Erythroblast (primary cell): ENCODE data around the gene TMEM213.

Experiments
- DNase-seq, 2 experiments: peaks; one replicate each; lab custom pipeline; 2025; lab: John Stamatoyannopoulos, UW
- GATA1 ChIP-seq: IDR thresholded peaks from 2 replicates; pipeline ENCODE4 v1.6.1; 2011; ENCODE audit warnings: low read depth, mild to moderate bottlenecking, control low read depth, low read length, moderate library complexity
- POLR2A ChIP-seq: IDR thresholded peaks from 2 replicates; pipeline ENCODE4 v1.6.1; 2011; ENCODE audit warnings: mild to moderate bottlenecking, low read length

Gene TMEM213, protein sequence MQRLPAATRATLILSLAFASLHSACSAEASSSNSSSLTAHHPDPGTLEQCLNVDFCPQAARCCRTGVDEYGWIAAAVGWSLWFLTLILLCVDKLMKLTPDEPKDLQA

DNA sequence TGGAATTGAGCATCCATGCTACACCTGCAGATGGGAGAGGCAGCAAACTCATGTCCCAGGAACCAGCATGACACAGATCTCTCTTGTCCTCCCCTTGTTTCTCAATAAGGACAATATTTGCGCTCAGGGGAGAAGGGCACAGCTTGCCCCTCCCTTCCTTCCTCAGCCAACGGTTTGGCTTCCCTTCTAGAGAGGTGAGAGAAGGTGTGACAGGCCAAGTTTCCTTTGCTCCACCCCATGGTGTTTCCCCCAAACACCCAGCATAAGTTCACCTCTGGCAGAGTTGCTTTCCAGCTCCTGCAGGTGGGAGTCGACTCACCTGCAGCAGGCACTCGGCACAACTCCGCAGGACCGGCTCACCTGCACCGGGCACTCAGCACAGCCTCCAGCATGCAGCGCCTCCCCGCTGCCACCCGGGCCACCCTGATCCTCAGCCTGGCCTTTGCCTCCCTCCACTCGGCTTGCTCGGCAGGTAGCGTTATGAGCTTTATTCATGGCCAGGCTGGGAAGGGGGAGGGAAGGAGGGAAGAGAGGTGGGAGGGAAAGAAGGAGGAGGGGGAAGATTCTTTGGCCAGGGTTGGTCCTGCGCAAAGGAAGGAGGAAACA, at the start of gene TMEM213, which contains the start of gene ATP6V0A4:
Gene TMEM213, plus strand, starts transcription at position 280 of the 606 bp plus-strand sequence. Its CDS starts 111 bp downstream, at position 391.
Gene ATP6V0A4, minus strand, starts transcription at position 482 of the 606 bp plus-strand sequence. CDS start 26,949 bp downstream, outside the sequence.
- TF ChIP-seq POLR2A (no peak), GATA1 (no peak)
- DNase-seq = no peak

DNA sequence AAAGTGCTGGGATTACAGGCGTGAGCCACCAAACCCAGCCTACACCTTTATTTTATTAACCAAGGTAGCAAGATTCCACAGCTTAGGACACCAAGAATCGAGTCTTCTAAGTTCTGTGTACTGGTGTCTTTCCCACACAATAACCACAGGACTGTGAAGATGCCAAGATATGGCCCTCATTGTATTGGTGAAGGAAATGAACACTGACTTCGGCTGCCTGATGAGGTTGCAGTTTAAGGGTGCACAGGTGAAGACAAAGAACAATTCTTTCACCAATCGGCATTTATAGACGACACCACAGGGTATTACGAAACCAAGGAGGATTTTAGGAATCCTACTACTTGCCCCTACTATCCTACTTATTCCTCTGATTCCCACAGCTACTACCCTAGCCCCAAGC, 49.1 kb upstream of the TMEM213 start:
- DNase-seq = no peak
- TF ChIP-seq GATA1 (no peak), POLR2A (no peak)

DNA sequence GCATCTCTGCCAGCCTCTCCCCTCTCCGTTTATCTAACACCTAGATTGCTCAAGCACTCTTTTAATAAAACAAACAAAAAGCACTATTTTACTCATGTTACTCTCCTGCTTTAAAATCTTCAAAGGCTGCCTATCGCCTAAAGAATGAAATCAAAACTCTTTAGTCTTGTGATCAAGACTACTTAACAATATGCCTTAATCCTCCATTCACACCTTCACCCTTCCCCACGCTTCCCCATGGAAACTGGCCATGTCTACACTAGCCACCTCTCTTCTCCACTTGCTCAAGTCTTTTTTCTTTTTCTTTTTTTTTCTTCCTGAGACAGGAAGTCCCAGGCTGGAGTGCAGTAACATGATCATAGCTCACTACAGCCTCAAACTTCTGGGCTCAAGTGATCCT, 47.8 kb upstream of the TMEM213 start:
- DNase-seq = no peak
- no peak for TF ChIP-seq POLR2A
- no peak for TF ChIP-seq GATA1

DNA sequence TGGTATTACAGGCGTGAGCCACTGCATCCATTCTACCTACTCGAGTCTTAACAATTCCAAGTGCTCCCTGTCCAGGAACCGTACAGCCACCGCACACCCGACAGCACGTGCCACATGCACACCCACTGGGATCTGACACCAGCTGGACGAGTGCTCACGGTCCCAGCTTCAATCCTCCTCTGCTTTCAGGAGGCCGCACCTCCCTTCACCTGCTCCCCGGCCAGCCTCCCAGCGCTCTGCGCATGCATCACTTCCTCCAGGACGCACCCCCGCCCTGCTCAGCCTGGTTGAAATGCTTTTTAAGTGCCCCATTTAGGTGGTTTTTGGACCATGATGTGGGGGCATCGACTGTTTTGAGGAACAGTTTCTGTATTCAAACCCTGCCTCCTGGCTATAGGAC, 47.3 kb upstream of the TMEM213 start:
- TF ChIP-seq GATA1 (no peak), POLR2A (no peak)
- no peak for DNase-seq

DNA sequence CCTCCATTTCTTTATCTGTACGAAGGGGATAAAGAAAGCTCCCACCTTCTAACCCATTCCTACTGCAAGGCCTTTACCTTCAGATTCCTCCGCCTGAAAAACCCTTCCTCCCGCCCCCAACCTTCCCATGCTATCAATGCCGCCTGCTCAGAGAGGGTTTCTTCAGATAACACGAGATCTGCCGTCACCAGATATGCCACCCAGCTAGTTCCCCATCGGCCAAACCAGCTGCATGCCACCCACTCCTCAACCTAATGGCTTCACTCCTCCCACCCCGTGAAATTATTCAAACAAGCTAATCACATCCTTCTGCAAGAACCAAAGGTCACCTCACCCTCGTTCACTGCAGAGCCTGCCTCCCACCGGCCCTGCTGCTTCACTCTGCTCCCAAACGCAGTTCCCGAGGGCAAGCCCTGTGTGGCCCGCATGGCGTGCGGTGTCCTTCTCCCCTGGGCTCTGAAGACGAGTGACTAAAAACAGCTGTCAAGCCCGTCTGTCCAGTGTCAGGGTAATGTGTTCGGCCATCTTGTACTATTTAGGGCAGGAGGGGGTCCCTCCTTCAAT, 46.8 kb upstream of the TMEM213 start:
- TF ChIP-seq POLR2A = no peak
- TF ChIP-seq GATA1 = no peak

DNA sequence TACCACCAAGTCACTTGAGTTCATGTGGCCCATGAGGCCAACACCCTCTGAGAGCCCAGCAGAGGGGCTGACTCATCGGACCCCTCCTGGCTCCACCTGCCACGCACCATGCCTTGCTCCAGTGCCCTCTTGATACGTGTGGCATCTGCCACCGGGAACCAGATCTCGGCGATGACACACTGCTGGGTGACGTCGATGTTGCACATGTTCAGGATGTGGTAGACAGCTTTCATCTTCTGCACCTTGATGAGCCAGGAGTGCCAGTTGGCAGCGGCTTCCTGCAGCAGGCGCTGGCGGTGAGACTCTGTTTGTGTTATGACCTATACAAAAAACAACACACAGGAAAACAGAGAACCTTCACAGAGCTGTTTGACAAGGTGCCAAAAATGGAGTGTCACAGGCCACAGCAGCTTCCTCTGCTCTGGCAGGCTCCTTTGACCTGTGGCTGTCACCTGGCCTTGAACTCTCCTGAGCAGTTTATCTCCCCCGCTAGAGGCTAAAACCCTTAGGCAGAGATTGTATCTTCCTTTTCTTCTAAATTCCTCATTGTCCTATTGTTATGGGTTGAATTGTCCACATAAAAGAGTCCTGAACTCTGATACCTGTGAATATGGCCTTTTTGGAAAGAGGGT, 45.2 kb upstream of the TMEM213 start:
- TF ChIP-seq POLR2A (no peak), GATA1 (no peak)
- no peak for DNase-seq

More for the DNA sequence above, 46.8 kb upstream of the TMEM213 start:
- DNase-seq = no peak

DNA sequence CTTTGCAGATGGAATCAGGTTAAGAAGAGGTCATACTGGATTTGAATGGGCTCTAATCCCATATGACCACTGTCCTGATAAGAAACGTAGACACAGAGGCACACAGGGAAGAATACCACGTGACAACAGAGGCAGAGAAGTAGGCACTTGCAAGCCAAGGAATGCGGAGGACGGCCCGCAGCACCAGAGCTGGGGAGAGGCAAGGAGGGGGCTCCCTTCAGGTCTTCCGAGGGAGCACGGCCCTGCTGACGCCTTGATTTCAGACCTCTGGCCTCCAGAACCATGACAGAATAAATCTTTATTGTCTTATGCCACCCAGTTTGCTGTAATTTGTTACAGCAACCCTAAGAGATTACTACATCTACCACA, 44.7 kb upstream of the TMEM213 start:
- DNase-seq = no peak
- TF ChIP-seq POLR2A = no peak
- no peak for TF ChIP-seq GATA1

DNA sequence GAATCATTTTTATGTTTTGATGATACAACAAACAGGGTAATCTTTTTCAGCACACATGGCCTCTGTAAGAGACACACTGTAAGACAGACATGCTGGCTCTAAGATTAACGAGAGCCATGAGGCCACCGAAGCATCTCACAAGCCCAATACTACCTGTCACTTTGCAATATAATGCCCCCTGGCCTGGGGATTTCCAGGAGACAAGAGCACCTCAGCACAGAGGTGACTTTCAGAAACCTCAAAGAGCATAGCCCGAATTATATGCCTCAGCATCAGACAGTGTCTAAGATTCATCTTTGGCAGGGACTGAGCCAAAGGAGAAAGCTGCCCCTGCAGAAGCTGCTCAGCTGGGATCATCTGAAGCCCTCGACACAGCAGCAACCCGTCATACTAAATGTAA, 44.2 kb upstream of the TMEM213 start:
- no peak for DNase-seq
- TF ChIP-seq GATA1 (no peak), POLR2A (no peak)

DNA sequence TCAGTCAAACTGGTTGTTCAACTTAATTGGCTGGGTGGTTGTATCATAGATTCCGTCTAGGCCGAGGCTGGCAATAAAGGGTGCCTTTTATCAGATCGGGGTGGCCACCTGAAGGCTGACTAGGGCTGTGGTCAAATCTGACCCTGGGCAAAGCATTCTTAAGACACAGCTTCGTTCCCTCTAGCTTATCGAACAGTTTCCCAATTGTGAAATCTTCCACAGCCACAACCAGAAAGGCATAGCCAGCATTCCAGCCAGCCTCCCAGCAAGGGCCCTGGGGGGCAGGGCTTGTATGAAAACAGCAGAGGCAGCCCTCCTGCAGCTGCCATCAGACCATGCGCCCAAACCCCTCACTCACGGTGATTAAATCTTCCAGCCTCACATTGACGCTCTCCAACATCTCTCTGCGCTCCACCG, 42.5 kb upstream of the TMEM213 start:
- TF ChIP-seq POLR2A (no peak), GATA1 (no peak)
- DNase-seq = no peak

DNA sequence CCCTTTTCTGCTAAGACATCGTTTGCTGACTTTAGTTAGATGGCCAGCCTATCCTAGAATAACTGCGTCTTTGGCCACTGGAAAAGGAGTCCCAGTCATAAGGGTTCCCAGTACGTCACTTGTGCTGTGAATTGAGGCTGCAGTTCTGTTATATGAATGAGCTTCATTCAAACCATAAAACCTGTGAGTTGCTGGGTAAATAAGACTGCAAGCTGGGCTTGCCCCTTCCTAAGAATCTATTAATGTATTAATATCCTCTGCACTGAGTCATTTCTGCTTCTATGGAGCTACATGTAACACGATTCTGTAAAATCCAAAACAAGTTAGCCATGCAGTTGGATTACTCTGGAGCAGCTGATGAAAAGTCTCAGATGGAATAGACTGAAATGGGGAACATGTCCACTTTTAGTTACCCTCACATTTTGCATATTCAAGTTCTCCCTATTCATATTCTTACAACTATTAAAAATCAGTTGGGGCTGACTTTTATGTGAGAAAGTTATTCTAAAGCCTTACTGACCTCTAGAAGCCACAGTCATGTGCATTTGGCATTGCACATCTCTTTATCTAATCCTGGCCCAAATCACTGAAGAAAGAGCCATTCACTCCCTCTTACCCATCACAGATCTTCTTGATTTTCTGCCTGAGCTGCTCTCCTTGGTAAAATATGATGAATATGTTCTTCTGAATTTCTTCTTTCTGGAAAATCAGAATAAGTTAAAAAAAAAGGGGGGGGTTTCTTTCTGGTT, 41.8 kb upstream of the TMEM213 start:
- DNase-seq = no peak
- TF ChIP-seq POLR2A (no peak), GATA1 (no peak)

DNA sequence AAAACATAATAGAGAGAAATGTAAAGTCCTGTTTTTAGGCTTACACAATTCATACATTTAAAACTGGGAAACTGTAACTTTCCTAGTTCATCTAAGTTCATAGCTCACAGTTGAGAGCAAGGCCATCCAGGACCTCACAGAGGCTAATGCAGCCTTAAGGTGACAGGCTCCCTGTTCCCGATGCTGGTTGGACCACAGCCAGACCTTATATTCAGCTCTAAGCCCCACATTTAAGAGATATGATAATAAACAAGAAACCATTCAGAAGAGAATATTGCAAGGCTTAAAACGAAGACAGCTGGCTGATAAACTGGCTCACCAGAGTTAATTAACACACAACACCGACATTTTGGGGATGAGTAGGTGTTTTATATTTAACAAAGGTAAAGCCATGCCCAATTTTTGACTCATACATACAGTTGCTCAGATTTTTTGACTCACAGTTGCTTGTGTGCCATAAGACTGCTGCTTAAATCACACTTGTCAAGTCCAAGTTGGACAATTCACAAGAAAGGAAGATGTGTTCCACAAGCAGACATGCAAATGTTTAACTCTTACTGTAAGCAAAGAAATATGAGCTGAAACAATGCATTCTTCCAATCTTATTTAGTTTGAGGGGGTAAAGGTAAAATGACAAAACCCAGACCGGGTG, 41.1 kb upstream of the TMEM213 start:
- TF ChIP-seq GATA1 (no peak), POLR2A (no peak)
- no peak for DNase-seq

DNA sequence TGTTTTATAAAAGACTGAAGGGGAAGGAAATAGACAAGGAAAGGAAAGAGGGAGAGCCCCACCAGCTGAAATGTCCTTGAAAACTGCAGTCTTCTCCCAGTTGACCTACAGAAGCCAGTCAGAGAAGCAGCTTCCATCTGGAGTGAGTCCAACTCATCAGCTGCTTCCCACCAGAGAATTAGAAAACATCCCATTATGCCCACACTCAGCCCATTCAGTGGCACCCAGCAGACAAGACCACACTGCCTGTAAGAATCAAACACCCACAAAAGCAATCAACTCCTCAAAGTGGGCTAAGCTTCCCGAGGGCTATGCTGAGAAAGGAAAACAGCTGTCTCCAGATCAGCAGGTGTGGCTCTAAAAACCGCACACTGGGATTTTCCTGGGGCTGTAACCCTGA, 29.6 kb upstream of the TMEM213 start:
- DNase-seq = no peak
- TF ChIP-seq GATA1 (no peak), POLR2A (no peak)

DNA sequence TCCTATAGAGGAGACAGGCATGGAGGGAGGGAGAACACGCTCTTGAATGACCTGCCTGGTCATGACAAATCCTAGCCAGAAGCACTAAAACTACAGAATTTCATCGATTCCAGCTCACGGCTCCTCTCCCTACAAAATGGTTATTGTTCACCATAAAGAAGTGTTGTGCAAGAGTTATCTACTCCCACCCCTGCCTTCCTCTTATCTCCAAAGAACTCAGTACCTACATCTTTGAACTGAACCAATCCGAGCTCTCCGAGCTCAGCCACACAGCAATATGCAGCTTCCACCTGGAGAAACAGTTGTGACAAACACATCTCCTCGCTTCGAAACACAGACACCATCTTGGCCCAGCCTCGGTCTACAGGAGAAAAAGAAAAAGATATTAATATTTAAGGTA, 26.9 kb upstream of the TMEM213 start:
- TF ChIP-seq GATA1 = no peak
- TF ChIP-seq POLR2A = no peak
- DNase-seq = no peak

DNA sequence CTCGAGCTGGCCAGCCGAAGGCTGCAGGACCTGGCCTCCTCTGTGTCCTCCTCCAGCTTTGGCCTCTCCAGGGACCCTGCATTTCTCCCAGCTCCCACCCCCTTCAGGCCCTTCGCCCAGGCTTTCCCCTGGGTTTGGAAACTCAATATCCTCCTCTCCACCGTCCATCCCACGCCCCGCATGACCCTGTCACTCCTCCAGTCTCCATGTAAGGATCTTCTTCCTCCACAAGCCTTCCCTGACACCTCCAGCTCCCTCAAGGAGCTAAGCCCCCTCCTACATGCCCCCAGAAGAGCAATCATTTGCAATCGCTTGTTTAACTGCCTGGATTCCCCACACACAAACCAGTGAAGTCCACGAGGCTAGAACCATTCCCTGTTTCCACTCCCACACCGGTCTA, 24.6 kb upstream of the TMEM213 start:
- no peak for DNase-seq
- no peak for TF ChIP-seq GATA1
- TF ChIP-seq POLR2A = no peak
